ENCODE results near the gene LARP6.
"Not testable (repeated sequence)": the region's sequence is repeated elsewhere in the genome, so short reads cannot be mapped to it uniquely, and the experiment has no call there.

LARP6 gene

GRCh38 chr15:70858614-70859321 lies 4.8 kb upstream of the LARP6 start:
- not testable (repeated sequence) for DNase-seq

GRCh38 chr15:70857562-70858285 lies 3.8 kb upstream of the LARP6 start:
- DNase-seq = no peak

- DNase-seq = no peak
Observed at GRCh38 chr15:70856884-70857561, 3.1 kb upstream of the LARP6 start.

GRCh38 chr15:70856177-70856883 lies 2.4 kb upstream of the LARP6 start:
- no peak for DNase-seq

GRCh38 chr15:70855764-70856163 lies 1.8 kb upstream of the LARP6 start:
- no peak for DNase-seq

GRCh38 chr15:70854666-70854976 lies 664 bp upstream of the LARP6 start:
- DNase-seq = no peak

- no peak for DNase-seq
Observed at GRCh38 chr15:70853318-70853972, 512 bp downstream of the LARP6 start.

- no peak for DNase-seq
Observed at GRCh38 chr15:70852501-70853317, 1.2 kb downstream of the LARP6 start.

- no peak for DNase-seq
Observed at GRCh38 chr15:70851889-70852288, 2.1 kb downstream of the LARP6 start.

- DNase-seq = no peak
Observed at GRCh38 chr15:70845602-70846360, 8.2 kb downstream of the LARP6 start.

- DNase-seq = no peak
Observed at GRCh38 chr15:70837476-70837875, 16.5 kb downstream of the LARP6 start.

GRCh38 chr15:70835841-70836240 lies 18.1 kb downstream of the LARP6 start:
- DNase-seq = no peak

- no peak for DNase-seq
Observed at GRCh38 chr15:70835415-70835814, 18.5 kb downstream of the LARP6 start.

- no peak for DNase-seq
Observed at GRCh38 chr15:70834999-70835398, 19.0 kb downstream of the LARP6 start.

GRCh38 chr15:70833861-70834765 lies 19.8 kb downstream of the LARP6 start:
- DNase-seq = no peak

- no peak for DNase-seq
Observed at GRCh38 chr15:70833422-70833821, 20.5 kb downstream of the LARP6 start.

GRCh38 chr15:70832176-70832575 lies 21.8 kb downstream of the LARP6 start:
- DNase-seq = no peak

GRCh38 chr15:70831094-70831911 lies 22.7 kb downstream of the LARP6 start:
- DNase-seq = no peak

- DNase-seq = no peak
Observed at GRCh38 chr15:70830615-70831014, 23.3 kb downstream of the LARP6 start.

Measured in activated T-cell treated with anti-CD3 and anti-CD28 coated beads, Interleukin-2, amount 50 U/mL, for 1 hour (primary cell).